HG03439 (cell line): ENCODE measurements around the gene FAM78A.
"Not testable (repeated sequence)": the region's sequence is repeated elsewhere in the genome, so short reads cannot be mapped to it uniquely, and the experiment has no call there.

Experiments used
- ATAC-seq: cut with Tn5 transposase; IDR thresholded peaks from one replicate; pipeline ENCODE4 v1.9.1; 2021; ENCODE audit warnings: mild to moderate bottlenecking, moderate library complexity; ENCODE audit not compliant: unreplicated experiment

FAM78A gene

GRCh38 chr9:131216806-131217205 is 59.5 kb downstream of the FAM78A start:
- no peak for ATAC-seq

DNA sequence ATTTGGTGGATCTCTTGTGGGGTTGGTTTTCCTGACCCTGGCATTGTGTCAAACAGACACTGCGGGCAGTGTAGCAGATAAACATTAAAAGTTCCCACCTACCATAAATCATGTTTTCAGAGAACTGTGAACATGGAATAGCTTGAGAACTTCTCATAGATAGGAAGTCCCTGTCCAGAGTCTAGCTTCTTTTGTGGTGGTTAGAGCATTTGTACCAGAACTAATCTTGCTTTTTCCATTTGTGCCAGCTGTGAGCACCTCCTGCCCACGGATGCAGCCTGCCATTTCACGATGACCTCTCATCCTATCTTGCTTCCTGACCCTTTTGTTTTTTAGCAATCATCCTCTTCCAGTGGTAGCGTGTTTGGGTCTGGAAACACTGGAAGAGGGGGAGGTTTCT is 61.4 kb downstream of the FAM78A start:
- no peak for ATAC-seq

DNA sequence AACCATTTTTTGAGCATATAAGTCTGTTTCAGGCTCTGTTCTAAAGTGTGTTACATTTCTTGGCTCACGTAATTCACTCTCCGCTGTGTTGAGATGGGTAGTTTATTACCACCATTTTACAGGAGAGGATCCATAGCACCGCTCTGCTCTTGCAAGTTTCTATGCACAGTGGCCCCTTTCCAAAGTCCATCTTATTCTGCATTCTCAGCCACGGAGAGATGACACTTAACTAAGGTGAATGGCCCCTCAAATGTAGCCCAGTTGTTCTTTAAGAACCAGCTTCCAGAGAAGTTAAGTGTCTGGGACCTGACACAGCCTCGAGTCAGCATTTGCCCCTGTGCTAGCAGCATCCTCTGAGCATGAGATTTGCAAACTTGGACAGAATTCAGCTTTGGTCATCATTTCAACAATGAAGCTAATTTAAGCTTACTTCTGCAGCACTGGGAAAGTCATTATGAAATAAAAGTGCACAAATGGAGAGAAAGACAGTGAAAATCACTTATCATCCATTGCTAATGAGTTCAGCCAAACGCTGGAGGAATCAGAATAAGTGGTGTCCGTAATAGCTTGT is 61.9 kb downstream of the FAM78A start:
- no peak for ATAC-seq

DNA sequence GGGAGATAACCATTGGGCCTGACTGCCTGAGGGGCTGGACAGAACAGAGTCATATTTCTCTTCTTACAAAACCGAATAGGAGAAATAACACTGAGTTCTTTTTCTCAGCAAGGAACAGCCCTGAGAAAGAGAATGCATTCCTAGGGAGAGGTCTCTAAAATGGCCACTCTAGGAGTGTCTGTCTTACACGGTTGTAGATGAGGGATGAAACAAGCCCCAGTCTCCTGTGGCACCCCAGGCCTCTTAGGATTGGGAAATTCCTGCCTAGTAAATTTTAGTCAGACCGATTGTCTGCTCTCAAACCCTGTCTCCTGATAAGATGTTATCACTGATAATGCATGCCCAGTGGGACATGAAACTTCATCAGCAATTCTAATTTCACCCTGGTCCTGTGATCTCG is 64.4 kb downstream of the FAM78A start:
- not testable (repeated sequence) for ATAC-seq
